Naive thymus-derived CD4-positive, alpha-beta T cell (primary cell): ENCODE measurements around the gene CCDC97. TPM values are rescaled to one million over a fixed set of nuclear protein-coding genes. Genes with fewer than 3 reads are reported as not detected.

ENCODE experiments used
- ATAC-seq: fragments of 150-1000 bp; cut with Tn5 transposase; 2 replicates; pipeline ENCODE4 v1.10.0; 2021; ENCODE audit warnings: mild to moderate bottlenecking, moderate library complexity
- CTCF ChIA-PET: fragments of 350-600 bp; sonication (Branson Sonifier 250); formaldehyde crosslinking; loops from one replicate; lab custom pipeline; 2021; ENCODE audit warnings: antibody characterized with exemption; lab: Charles Lee
- POLR2A ChIA-PET: fragments of 350-600 bp; sonication (Branson Sonifier 250); formaldehyde crosslinking; loops from one replicate; lab custom pipeline; 2021; ENCODE audit warnings: antibody characterized with exemption, inconsistent platforms; lab: Charles Lee
- DNase-seq, 9 donors: peaks; one replicate each; pipeline versions ENCODE4 v3.0.0 to v3.0.0-alpha.2; 2020 to 2022; ENCODE audit warnings: mixed read lengths in 1 of 9
- H3K27ac ChIP-seq: one replicate; pipeline ENCODE4 v1.7.0; 2013; ENCODE audit warnings: mild to moderate bottlenecking, low read depth, low read length, moderate library complexity
- H3K27me3 ChIP-seq, 2 donors: one replicate each; pipeline ENCODE4 v1.7.0; 2013; ENCODE audit warnings: low read length in 2 of 2, mild to moderate bottlenecking in 2 of 2, moderate library complexity in 2 of 2; ENCODE audit not compliant: control insufficient read depth in 2 of 2, insufficient read depth in 2 of 2
- H3K36me3 ChIP-seq, 3 experiments: 1 replicate in 2 of 3; 2 replicates in 1 of 3; pipeline ENCODE4 v1.7.0; 2013; ENCODE audit warnings: low read length in 3 of 3, mild to moderate bottlenecking in 3 of 3, moderate library complexity in 1 of 3; ENCODE audit not compliant: insufficient read depth in 3 of 3, control insufficient read depth in 2 of 3
- H3K4me1 ChIP-seq, 2 donors: one replicate each; pipeline ENCODE4 v1.7.0; 2013; ENCODE audit warnings: low read length in 2 of 2, mild to moderate bottlenecking in 2 of 2, moderate library complexity in 1 of 2; ENCODE audit not compliant: control insufficient read depth in 2 of 2, insufficient read depth in 2 of 2
- H3K4me3 ChIP-seq: 2 replicates; pipeline ENCODE4 v1.7.0; 2013; ENCODE audit warnings: mild to moderate bottlenecking, low read length
- H3K9me3 ChIP-seq, 3 experiments: 1 replicate in 2 of 3; 2 replicates in 1 of 3; pipeline ENCODE4 v1.7.0; 2013; ENCODE audit warnings: low read length in 3 of 3; ENCODE audit not compliant: control insufficient read depth in 2 of 3
- H3K27ac Mint-ChIP-seq, 9 donors: one replicate each; pipeline ENCODE4 v1.8.0; 2020 to 2022; ENCODE audit warnings: mixed read lengths in 9 of 9, mild to moderate bottlenecking in 8 of 9, moderate library complexity in 5 of 9, inconsistent platforms in 2 of 9
- H3K27me3 Mint-ChIP-seq, 5 donors: one replicate each; pipeline ENCODE4 v1.8.0; 2021 to 2022; ENCODE audit warnings: mixed read lengths in 5 of 5, mild to moderate bottlenecking in 1 of 5
- H3K36me3 Mint-ChIP-seq, 5 donors: one replicate each; pipeline ENCODE4 v1.8.0; 2020 to 2022; ENCODE audit warnings: mixed read lengths in 5 of 5, mild to moderate bottlenecking in 3 of 5, inconsistent platforms in 1 of 5
- H3K4me1 Mint-ChIP-seq, 7 donors: one replicate each; pipeline ENCODE4 v1.8.0; 2020 to 2022; ENCODE audit warnings: mixed read lengths in 7 of 7, mild to moderate bottlenecking in 3 of 7, inconsistent platforms in 1 of 7
- H3K4me3 Mint-ChIP-seq, 10 donors: one replicate each; pipeline ENCODE4 v1.8.0; 2020 to 2022; ENCODE audit warnings: mild to moderate bottlenecking in 10 of 10, mixed read lengths in 10 of 10, moderate library complexity in 6 of 10, inconsistent platforms in 2 of 10
- H3K9me3 Mint-ChIP-seq, 11 donors: one replicate each; pipeline ENCODE4 v1.8.0; 2020 to 2022; ENCODE audit warnings: mixed read lengths in 11 of 11, mild to moderate bottlenecking in 4 of 11, inconsistent platforms in 1 of 11, moderate library complexity in 1 of 11
- intact Hi-C, 2 donors: fragments of 100-400 bp; cut with micrococcal nuclease; formaldehyde crosslinking; loops; one replicate each; pipeline ENCODE4 v1.15.1; 2023
- polyA plus RNA-seq, 2 donors: library from polyadenylated mRNA; unstranded; fragments of 300-500 nt; fragmentation: Illumina TruSeq; gene quantifications; one replicate each; pipeline ENCODE4 v1.2.3, GENCODE V29; 2021
- total RNA-seq, 6 experiments: library from RNA in 5 of 6; stranded (reverse) in 5 of 6; gene quantifications; 1 replicate in 5 of 6; 2 replicates in 1 of 6; pipeline ENCODE4 v1.2.3 and lab custom pipeline; 2021 to 2026

Gene CCDC97
- total and polyA plus RNA-seq, 7 experiments from 2014 or later: 22.3 to 56.5 (median 44.6) TPM

GRCh38 chr19:41295499-41295898, 14.5 kb upstream of the CCDC97 start:
- DNase-seq: no peak
- Histone ChIP-seq H3K4me3 (no peak overlapping the region), H3K27me3 (no peaks in the 10 kb centered on the region), H3K36me3 (peaks cover 48 to 88% (median 59%) of the 10 kb centered on the region in 3 experiments), H3K27ac (no peak overlapping the region), H3K9me3 (no peaks in the 10 kb centered on the region), H3K4me1 (peaks cover 40 to 45% of the 10 kb centered on the region in 2 donors)
- ChIA-PET CTCF (no interaction called here), POLR2A (interaction anchor here (1.0 to 1.8 kb wide), 4 partner anchors 8 to 33 kb away, joined by 3 to 5 read pairs (median 4); no protein-coding TSS in a partner anchor)
- Mint-ChIP-seq H3K27me3 (no peaks in the 10 kb centered on the region), H3K4me1 (peaks cover 41 to 65% (median 60%) of the 10 kb centered on the region in 7 donors), H3K9me3 (peaks cover 0 to 2% (median 0%) of the 10 kb centered on the region in 11 donors), H3K27ac (peak overlapping the region in 6 of 9 donors; percentile 28 to 99 (median 89)), H3K4me3 (peak overlapping the region in 1 of 10 donors; percentile 27), H3K36me3 (peaks cover 8 to 69% (median 46%) of the 10 kb centered on the region in 5 donors)
- ATAC-seq: no peak
- intact Hi-C loops: no loop called here

- Mint-ChIP-seq H3K27ac (peak overlapping the region; percentile 71 to 99 (median 87)), H3K9me3 (peaks cover 0 to 2% (median 0%) of the 10 kb centered on the region in 11 donors), H3K4me1 (peaks cover 50 to 72% (median 68%) of the 10 kb centered on the region in 7 donors), H3K4me3 (peak overlapping the region in 1 of 10 donors; percentile 27), H3K36me3 (peaks cover 8 to 70% (median 43%) of the 10 kb centered on the region in 5 donors), H3K27me3 (no peaks in the 10 kb centered on the region)
- H3K4me3 ChIP-seq: no peak overlapping the region
- intact Hi-C loops: no loop called here
- peaks cover 49 to 55% of the 10 kb centered on the region in 2 donors for H3K4me1 ChIP-seq
- peak overlapping the region; percentile 74 for H3K27ac ChIP-seq
- peaks cover 43 to 86% (median 57%) of the 10 kb centered on the region in 3 experiments for H3K36me3 ChIP-seq
- no peak for ATAC-seq
- no peaks in the 10 kb centered on the region for H3K27me3 ChIP-seq
- no peak for DNase-seq
- ChIA-PET CTCF (no interaction called here), POLR2A (interaction anchor here (1.1 to 15.1 kb wide), 2 partner anchors 12 to 33 kb away, joined by 4 to 339 read pairs; partner anchors contain the start of gene HNRNPUL1)
- H3K9me3 ChIP-seq: no peaks in the 10 kb centered on the region
Observed at GRCh38 chr19:41296433-41296871, 13.5 kb upstream of the CCDC97 start.

GRCh38 chr19:41297628-41298347, 12.2 kb upstream of the CCDC97 start:
- H3K4me1 ChIP-seq: peaks cover 61 to 68% of the 10 kb centered on the region in 2 donors
- H3K9me3 Mint-ChIP-seq: peaks cover 0 to 2% (median 0%) of the 10 kb centered on the region in 11 donors
- DNase-seq (no peak), ATAC-seq (peak; percentile 48)
- ChIA-PET POLR2A (interaction anchor here (0.9 to 15.1 kb wide), 7 partner anchors 9 to 93 kb away, joined by 3 to 339 read pairs (median 4); partner anchors contain the start of gene HNRNPUL1), CTCF (interaction anchor here (0.7 to 2.0 kb wide), 6 partner anchors 9 to 93 kb away, joined by 3 to 10 read pairs (median 4); no protein-coding TSS in a partner anchor)
- peaks cover 8 to 72% (median 40%) of the 10 kb centered on the region in 5 donors for H3K36me3 Mint-ChIP-seq
- no peak overlapping the region for H3K4me3 ChIP-seq
- peak overlapping the region in 9 of 10 donors; percentile 5 to 95 (median 23) for H3K4me3 Mint-ChIP-seq
- H3K4me1 Mint-ChIP-seq: peaks cover 60 to 84% (median 77%) of the 10 kb centered on the region in 7 donors
- H3K36me3 ChIP-seq: peaks cover 31 to 83% (median 45%) of the 10 kb centered on the region in 3 experiments
- H3K27me3 Mint-ChIP-seq: no peaks in the 10 kb centered on the region
- intact Hi-C loops: loop anchor here in 1 of 2 donors (1.0 kb wide), 1 partner anchor 10 kb away; no protein-coding TSS in a partner anchor
- no peaks in the 10 kb centered on the region for H3K27me3 ChIP-seq
- H3K27ac ChIP-seq: peak overlapping the region; percentile 74
- H3K9me3 ChIP-seq: no peaks in the 10 kb centered on the region
- peak overlapping the region; percentile 71 to 99 (median 91) for H3K27ac Mint-ChIP-seq

GRCh38 chr19:41298348-41298964, 11.5 kb upstream of the CCDC97 start:
- Mint-ChIP-seq H3K4me3 (peak overlapping the region in 7 of 10 donors; percentile 9 to 95 (median 38)), H3K27me3 (no peaks in the 10 kb centered on the region), H3K9me3 (peaks cover 0 to 2% (median 0%) of the 10 kb centered on the region in 11 donors), H3K4me1 (peaks cover 63 to 91% (median 82%) of the 10 kb centered on the region in 7 donors), H3K36me3 (peaks cover 8 to 73% (median 44%) of the 10 kb centered on the region in 5 donors), H3K27ac (peak overlapping the region; percentile 71 to 99 (median 91))
- Histone ChIP-seq H3K4me1 (peaks cover 68 to 75% of the 10 kb centered on the region in 2 donors), H3K36me3 (peaks cover 28 to 82% (median 40%) of the 10 kb centered on the region in 3 experiments), H3K27ac (peak overlapping the region; percentile 74), H3K4me3 (no peak overlapping the region), H3K27me3 (no peaks in the 10 kb centered on the region), H3K9me3 (no peaks in the 10 kb centered on the region)
- DNase-seq: no peak
- peak; percentile 63 for ATAC-seq
- POLR2A ChIA-PET: interaction anchor here (0.9 to 15.1 kb wide), 6 partner anchors 9 to 94 kb away, joined by 3 to 339 read pairs (median 4); partner anchors contain the start of gene HNRNPUL1
- CTCF ChIA-PET: interaction anchor here (0.6 to 2.0 kb wide), 6 partner anchors 8 to 94 kb away, joined by 3 to 10 read pairs (median 3); no protein-coding TSS in a partner anchor
- intact Hi-C loops: loop anchor here in 1 of 2 donors (1.0 kb wide), 1 partner anchor 9 kb away; no protein-coding TSS in a partner anchor

GRCh38 chr19:41299046-41299754, 10.8 kb upstream of the CCDC97 start:
- no peak for DNase-seq
- no peak for ATAC-seq
- Mint-ChIP-seq H3K27me3 (no peaks in the 10 kb centered on the region), H3K36me3 (peaks cover 9 to 74% (median 45%) of the 10 kb centered on the region in 5 donors), H3K9me3 (peaks cover 0 to 3% (median 0%) of the 10 kb centered on the region in 11 donors), H3K4me3 (peak overlapping the region in 7 of 10 donors; percentile 23 to 95 (median 53)), H3K27ac (peak overlapping the region; percentile 74 to 99 (median 91)), H3K4me1 (peaks cover 66 to 99% (median 89%) of the 10 kb centered on the region in 7 donors)
- intact Hi-C loops: loop anchor here in 1 of 2 donors (1.0 kb wide), 1 partner anchor 8 kb away; no protein-coding TSS in a partner anchor
- peaks cover 75 to 82% of the 10 kb centered on the region in 2 donors for H3K4me1 ChIP-seq
- CTCF ChIA-PET: interaction anchor here (0.6 to 2.0 kb wide), 3 partner anchors 9 to 95 kb away, joined by 3 to 10 read pairs (median 3); no protein-coding TSS in a partner anchor
- H3K9me3 ChIP-seq: no peaks in the 10 kb centered on the region
- no peak overlapping the region for H3K4me3 ChIP-seq
- H3K27me3 ChIP-seq: no peaks in the 10 kb centered on the region
- H3K36me3 ChIP-seq: peaks cover 27 to 82% (median 37%) of the 10 kb centered on the region in 3 experiments
- H3K27ac ChIP-seq: peak overlapping the region; percentile 74
- POLR2A ChIA-PET: interaction anchor here (0.7 to 15.1 kb wide), 6 partner anchors 8 to 95 kb away, joined by 3 to 339 read pairs (median 4); partner anchors contain the start of gene HNRNPUL1
